Sigmoid colon (tissue), 7 donors: ENCODE measurements around the gene LUZP1. TPM values are rescaled to one million over a fixed set of nuclear protein-coding genes. Genes with fewer than 3 reads are reported as not detected.

ENCODE experiments used
- DNase-seq: peaks from one replicate; pipeline ENCODE4 v3.0.0-alpha.2; 2019
- H3K27ac ChIP-seq, 4 donors: fragments of 200-600 bp; sonication (generic); one replicate each; pipeline ENCODE4 v1.5.1; 2016 to 2019; ENCODE audit warnings: mild to moderate bottlenecking in 1 of 4
- H3K27me3 ChIP-seq, 3 donors: fragments of 200-600 bp; sonication (generic); one replicate each; pipeline ENCODE4 v1.5.1; 2019; ENCODE audit warnings: mild to moderate bottlenecking in 1 of 3
- H3K36me3 ChIP-seq, 4 donors: fragments of 200-600 bp; sonication (generic); one replicate each; pipeline ENCODE4 v1.5.1; 2016 to 2019
- H3K4me1 ChIP-seq, 4 donors: fragments of 200-600 bp; sonication (generic); one replicate each; pipeline ENCODE4 v1.5.1; 2017 to 2019
- H3K4me3 ChIP-seq, 4 donors: fragments of 200-600 bp; sonication (generic); one replicate each; pipeline ENCODE4 v1.5.1; 2017 to 2019; ENCODE audit warnings: mild to moderate bottlenecking in 2 of 4, moderate library complexity in 1 of 4
- H3K9me3 ChIP-seq, 4 donors: fragments of 200-600 bp in 3 of 4; sonication (generic) in 3 of 4; one replicate each; pipeline versions ENCODE4 v1.5.1 to v1.6.1; 2013 to 2019
- CTCF ChIP-seq, 4 experiments: fragments of 450-650 bp in 3 of 4; fragments of 200-600 bp in 1 of 4; IDR thresholded peaks; one replicate each; pipeline ENCODE4 v1.5.1; 2016 to 2019; ENCODE audit warnings: antibody characterized with exemption in 4 of 4, mild to moderate bottlenecking in 3 of 4, moderate library complexity in 2 of 4
- EP300 ChIP-seq, 4 donors: sonication (generic); formaldehyde crosslinking; IDR thresholded peaks; one replicate each; pipeline ENCODE4 v1.6.1; 2017; ENCODE audit warnings: antibody characterized with exemption in 4 of 4
- POLR2A ChIP-seq, 2 donors: fragments of 450-650 bp; IDR thresholded peaks; one replicate each; pipeline ENCODE4 v1.6.1; 2016; ENCODE audit warnings: antibody characterized with exemption in 2 of 2, mild to moderate bottlenecking in 2 of 2, moderate library complexity in 2 of 2
- POLR2AphosphoS5 ChIP-seq, 4 donors: sonication (generic); formaldehyde crosslinking; IDR thresholded peaks; one replicate each; pipeline ENCODE4 v1.6.1; 2017; ENCODE audit warnings: antibody characterized with exemption in 4 of 4
- WGBS, 2 donors: extraction: QIAGEN DNeasy Blood & Tissue Kit; methylation state at CpG; one replicate each; pipeline ENCODE4 v1.1.7; 2013; 5-methylcytosine and 5-hydroxymethylcytosine counted together
- intact Hi-C: fragments of 100-400 bp; cut with DNase I; formaldehyde crosslinking; loops from one replicate; pipeline ENCODE4 v1.15.1; 2023
- polyA plus RNA-seq, 3 donors: library from polyadenylated mRNA; stranded (reverse); fragments of 200-250 nt; gene quantifications; one replicate each; pipeline ENCODE4 v1.2.3, GENCODE V29; 2013
- total RNA-seq, 4 donors: library from RNA; depleted of rRNA; stranded (reverse); fragments of >200 nt; gene quantifications; one replicate each; pipeline ENCODE4 v1.1.0, GENCODE V29; 2016
- donor health status: healthy with polysubstance abuse.
- donor health status: Bipolar disorder and iron deficiency.
- donor health status: healthy.

The LUZP1 gene
- total and polyA plus RNA-seq, 7 donors, result 6.0 to 20.9 (median 14.0) TPM

DNA sequence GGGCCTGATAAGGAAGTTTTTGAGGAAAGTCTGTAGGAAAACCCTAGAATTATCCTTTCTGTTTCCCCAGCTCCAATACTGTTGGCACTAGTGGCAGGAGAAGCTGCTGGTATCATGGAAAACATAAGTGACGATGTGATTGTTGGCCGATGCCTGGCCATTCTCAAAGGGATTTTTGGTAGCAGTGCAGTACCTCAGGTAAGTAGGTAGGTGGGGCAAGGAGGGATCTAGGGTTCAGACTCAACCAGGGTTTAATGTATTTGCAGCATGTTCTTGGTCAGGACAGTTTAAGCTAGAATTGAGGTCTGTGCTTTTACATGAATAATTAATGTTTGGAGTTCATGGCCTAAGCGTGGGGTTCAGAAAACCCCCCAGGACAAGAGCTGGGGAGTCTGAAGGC, 87.3 kb downstream of the LUZP1 start:
- Histone ChIP-seq H3K27ac (no peak overlapping the region), H3K4me3 (no peak overlapping the region), H3K27me3 (no peaks in the 10 kb centered on the region), H3K4me1 (peaks cover 0 to 7% (median 4%) of the 10 kb centered on the region in 4 donors), H3K9me3 (no peaks in the 10 kb centered on the region), H3K36me3 (peaks cover 9 to 97% (median 44%) of the 10 kb centered on the region in 4 donors)
- intact Hi-C loops, result no loop called here
- DNase-seq, result no peak
- TF ChIP-seq CTCF (IDR thresholded peaks at IDR 0.05), result no peak
- TF ChIP-seq EP300 (IDR thresholded peaks at IDR 0.05), result no peak
- no peak for TF ChIP-seq POLR2AphosphoS5 (IDR thresholded peaks at IDR 0.05)
- TF ChIP-seq POLR2A (IDR thresholded peaks at IDR 0.05), result no peak
- 91% methylated on average over 3 of the region's 3 CpGs for WGBS, 2 donors

- H3K27ac ChIP-seq, result no peak overlapping the region
- peaks cover 9 to 97% (median 40%) of the 10 kb centered on the region in 4 donors for H3K36me3 ChIP-seq
Observed at GRCh38 chr1:23080885-23081284, 87.8 kb downstream of the LUZP1 start.

GRCh38 chr1:23079025-23079424, 89.6 kb downstream of the LUZP1 start:
- H3K4me3 ChIP-seq, result no peak overlapping the region
- H3K27ac ChIP-seq, result no peak overlapping the region
- H3K36me3 ChIP-seq, result peaks cover 9 to 87% (median 33%) of the 10 kb centered on the region in 4 donors
- WGBS, 2 donors, result 83 to 92% methylated on average over 6 of the region's 6 CpGs
- TF ChIP-seq POLR2A (IDR thresholded peaks at IDR 0.05) (no peak), EP300 (IDR thresholded peaks at IDR 0.05) (no peak), CTCF (IDR thresholded peaks at IDR 0.05) (no peak), POLR2AphosphoS5 (IDR thresholded peaks at IDR 0.05) (no peak)
- no peaks in the 10 kb centered on the region for H3K27me3 ChIP-seq
- H3K9me3 ChIP-seq, result no peaks in the 10 kb centered on the region
- peaks cover 0 to 6% (median 3%) of the 10 kb centered on the region in 4 donors for H3K4me1 ChIP-seq
- intact Hi-C loops, result no loop called here
- DNase-seq, result no peak

More at GRCh38 chr1:23080885-23081284, 87.8 kb downstream of the LUZP1 start:
- Histone ChIP-seq H3K9me3 (no peaks in the 10 kb centered on the region), H3K4me1 (peaks cover 0 to 7% (median 4%) of the 10 kb centered on the region in 4 donors), H3K27me3 (no peaks in the 10 kb centered on the region), H3K4me3 (no peak overlapping the region)
- intact Hi-C loops, result no loop called here
- DNase-seq, result no peak
- TF ChIP-seq EP300 (IDR thresholded peaks at IDR 0.05) (no peak), POLR2AphosphoS5 (IDR thresholded peaks at IDR 0.05) (no peak), CTCF (IDR thresholded peaks at IDR 0.05) (no peak)
- 93 to 96% methylated on average over 3 of the region's 3 CpGs for WGBS, 2 donors

- no peak overlapping the region for H3K27ac ChIP-seq
- H3K4me3 ChIP-seq, result no peak overlapping the region
- H3K9me3 ChIP-seq, result no peaks in the 10 kb centered on the region
- peaks cover 13 to 87% (median 36%) of the 10 kb centered on the region in 4 donors for H3K36me3 ChIP-seq
- no peaks in the 10 kb centered on the region for H3K4me1 ChIP-seq
- no peak for TF ChIP-seq POLR2A (IDR thresholded peaks at IDR 0.05)
- TF ChIP-seq POLR2AphosphoS5 (IDR thresholded peaks at IDR 0.05), result no peak
- no peak for TF ChIP-seq EP300 (IDR thresholded peaks at IDR 0.05)
- no peak for TF ChIP-seq CTCF (IDR thresholded peaks at IDR 0.05)
- no peak for DNase-seq
- intact Hi-C loops, result no loop called here
- no peaks in the 10 kb centered on the region for H3K27me3 ChIP-seq
Observed at GRCh38 chr1:23074012-23074411, 94.6 kb downstream of the LUZP1 start.

GRCh38 chr1:23069675-23070074, 99.0 kb downstream of the LUZP1 start:
- WGBS, 2 donors, result 93 to 94% methylated on average over 4 of the region's 4 CpGs

More at GRCh38 chr1:23069675-23070074, 99.0 kb downstream of the LUZP1 start:
- intact Hi-C loops, result no loop called here
- Histone ChIP-seq H3K36me3 (peaks cover 20 to 97% (median 35%) of the 10 kb centered on the region in 4 donors), H3K4me3 (no peak overlapping the region), H3K27me3 (no peaks in the 10 kb centered on the region), H3K4me1 (no peaks in the 10 kb centered on the region), H3K27ac (no peak overlapping the region), H3K9me3 (no peaks in the 10 kb centered on the region)
- DNase-seq, result no peak
- TF ChIP-seq POLR2AphosphoS5 (IDR thresholded peaks at IDR 0.05), result no peak
